ENCODE data around the gene PARP15.
"Not testable (repeated sequence)": the region's sequence is repeated elsewhere in the genome, so short reads cannot be mapped to it uniquely, and the experiment has no call there.

PARP15 gene

GRCh38 chr3:122636697-122637096 is 59.2 kb downstream of the PARP15 start:
- no peak overlapping the region for H3K4me3 ChIP-seq (ENCODE audit: low read depth, low read length)
- DNase-seq (ENCODE audit: low read depth) = no peak
- no peak for TF ChIP-seq CTCF (IDR thresholded peaks at IDR 0.05; ENCODE audit: low read depth, low read length, missing control alignments)

GRCh38 chr3:122640437-122640999 is 63.1 kb downstream of the PARP15 start:
- TF ChIP-seq CTCF (IDR thresholded peaks at IDR 0.05; ENCODE audit: low read depth, low read length, missing control alignments) = no peak
- no peak overlapping the region for H3K4me3 ChIP-seq (ENCODE audit: low read depth, low read length)
- DNase-seq (ENCODE audit: low read depth) = no peak

- peak; percentile 64 for DNase-seq (ENCODE audit: low read depth)
Observed at GRCh38 chr3:122642935-122643334, 65.5 kb downstream of the PARP15 start.

GRCh38 chr3:122646146-122646988 is 68.9 kb downstream of the PARP15 start:
- TF ChIP-seq CTCF (IDR thresholded peaks at IDR 0.05; ENCODE audit: low read depth, low read length, missing control alignments) = no peak

More at GRCh38 chr3:122642935-122643334, 65.5 kb downstream of the PARP15 start:
- no peak overlapping the region for H3K4me3 ChIP-seq (ENCODE audit: low read depth, low read length)
- TF ChIP-seq CTCF (IDR thresholded peaks at IDR 0.05; ENCODE audit: low read depth, low read length, missing control alignments) = no peak

GRCh38 chr3:122651233-122651907 is 73.9 kb downstream of the PARP15 start:
- not testable (repeated sequence) for DNase-seq (ENCODE audit: low read depth); H3K4me3 ChIP-seq (ENCODE audit: low read depth, low read length)

More at GRCh38 chr3:122646146-122646988, 68.9 kb downstream of the PARP15 start:
- no peak for DNase-seq (ENCODE audit: low read depth)
- H3K4me3 ChIP-seq (ENCODE audit: low read depth, low read length) = peak overlapping the region; percentile 25; the same call in 1 of the 2 replicates

GRCh38 chr3:122651962-122652361 is 74.5 kb downstream of the PARP15 start:
- not testable (repeated sequence) for H3K4me3 ChIP-seq (ENCODE audit: low read depth, low read length); DNase-seq (ENCODE audit: low read depth)

GRCh38 chr3:122658336-122658735 is 80.9 kb downstream of the PARP15 start:
- DNase-seq (ENCODE audit: low read depth); H3K4me3 ChIP-seq (ENCODE audit: low read depth, low read length): not testable (repeated sequence)

- TF ChIP-seq CTCF (IDR thresholded peaks at IDR 0.05; ENCODE audit: low read depth, low read length, missing control alignments) = no peak
- DNase-seq (ENCODE audit: low read depth) = no peak
- H3K4me3 ChIP-seq (ENCODE audit: low read depth, low read length) = no peak overlapping the region
Observed at GRCh38 chr3:122660297-122660974, 83.0 kb downstream of the PARP15 start.
